ENCODE measurements around the gene FOXJ1. TPM values are rescaled to one million over a fixed set of nuclear protein-coding genes. Genes with fewer than 3 reads are reported as not detected.

Gene FOXJ1
- total and polyA plus RNA-seq, 2 of the 13 experiments (the other 11 are each of a cell fraction or from before 2014, with no cell fraction given), result 0.98 to 1.6 TPM

DNA sequence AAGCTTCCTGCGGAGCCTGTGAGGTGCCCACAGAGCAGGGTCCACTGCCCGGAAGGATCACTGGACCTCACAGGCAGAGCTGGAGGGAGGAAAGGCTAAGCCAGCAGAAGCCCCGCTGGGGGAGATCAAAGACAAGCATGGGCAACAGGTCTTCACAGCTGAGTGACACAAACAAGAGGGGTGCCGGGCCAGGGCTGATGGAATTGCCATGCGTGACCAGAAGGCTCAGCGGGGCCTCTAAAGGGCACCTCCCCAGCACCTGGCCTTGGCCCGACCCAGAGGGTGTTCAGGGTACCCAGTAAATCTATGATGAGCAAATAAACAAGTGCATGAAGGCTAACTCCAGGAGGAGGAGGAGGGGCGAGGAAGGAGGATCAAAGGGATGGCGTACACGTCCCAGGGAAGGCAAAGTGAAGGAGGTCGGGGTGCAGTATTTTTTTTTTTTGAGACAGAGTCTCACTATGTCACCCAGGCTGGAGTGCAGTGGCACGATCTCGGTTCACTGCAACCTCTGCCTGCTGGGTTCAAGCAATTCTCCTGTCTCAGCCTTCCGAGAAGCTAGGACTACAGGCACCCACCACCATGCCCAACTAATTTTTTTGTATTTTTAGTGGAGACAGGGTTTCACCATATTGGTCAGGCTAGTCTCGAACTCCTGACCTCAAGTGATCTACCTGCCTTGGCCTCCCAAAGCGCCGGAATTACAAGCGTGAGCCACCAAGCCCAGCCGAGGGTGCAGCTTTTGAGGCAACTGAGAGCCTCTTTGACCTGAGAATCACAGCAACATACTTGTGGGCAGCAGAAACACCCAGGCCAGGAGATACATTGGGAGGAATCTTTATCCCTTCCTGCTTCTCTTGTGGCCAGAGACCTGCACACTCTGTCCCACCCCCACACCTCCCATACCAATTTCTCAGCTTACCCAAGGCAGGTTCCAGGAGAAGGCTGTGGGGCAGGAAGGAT lies 21.4 kb downstream of the FOXJ1 start (continued):
- TF ChIP-seq, protein P1, sequence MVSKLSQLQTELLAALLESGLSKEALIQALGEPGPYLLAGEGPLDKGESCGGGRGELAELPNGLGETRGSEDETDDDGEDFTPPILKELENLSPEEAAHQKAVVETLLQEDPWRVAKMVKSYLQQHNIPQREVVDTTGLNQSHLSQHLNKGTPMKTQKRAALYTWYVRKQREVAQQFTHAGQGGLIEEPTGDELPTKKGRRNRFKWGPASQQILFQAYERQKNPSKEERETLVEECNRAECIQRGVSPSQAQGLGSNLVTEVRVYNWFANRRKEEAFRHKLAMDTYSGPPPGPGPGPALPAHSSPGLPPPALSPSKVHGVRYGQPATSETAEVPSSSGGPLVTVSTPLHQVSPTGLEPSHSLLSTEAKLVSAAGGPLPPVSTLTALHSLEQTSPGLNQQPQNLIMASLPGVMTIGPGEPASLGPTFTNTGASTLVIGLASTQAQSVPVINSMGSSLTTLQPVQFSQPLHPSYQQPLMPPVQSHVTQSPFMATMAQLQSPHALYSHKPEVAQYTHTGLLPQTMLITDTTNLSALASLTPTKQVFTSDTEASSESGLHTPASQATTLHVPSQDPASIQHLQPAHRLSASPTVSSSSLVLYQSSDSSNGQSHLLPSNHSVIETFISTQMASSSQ (IDR thresholded peaks at IDR 0.05; ENCODE audit: low read depth), result peak; percentile 35; the same call in 1 of the 2 replicates
- TF ChIP-seq, protein P1 (CRISPR knock-in tag; IDR thresholded peaks at IDR 0.05; ENCODE audit: borderline replicate concordance), result no peak; the same call in 1 of the 2 replicates
- TF ChIP-seq ZNF629 (CRISPR knock-in tag; conservative IDR thresholded peaks at IDR 0.05) (no peak), SP5 (CRISPR knock-in tag; IDR thresholded peaks at IDR 0.05; ENCODE audit: borderline replicate concordance, low read depth) (peak; percentile 88), ZNF777 (CRISPR knock-in tag; IDR thresholded peaks at IDR 0.05) (no peak), CCAR2 (optimal IDR thresholded peaks at IDR 0.05; ENCODE audit: low read depth, low read length) (no peak), KMT2A (CRISPR knock-in tag; IDR thresholded peaks at IDR 0.05) (no peak), ZNF382 (CRISPR knock-in tag; IDR thresholded peaks at IDR 0.05; ENCODE audit: borderline replicate concordance) (no peak), ZNF30 (CRISPR knock-in tag; IDR thresholded peaks at IDR 0.05) (no peak), JUNB (CRISPR knock-in tag; IDR thresholded peaks at IDR 0.05; ENCODE audit: borderline replicate concordance) (no peak), SETDB1 (CRISPR knock-in tag; IDR thresholded peaks at IDR 0.05; ENCODE audit: borderline replicate concordance) (no peak), FOXO1 (CRISPR knock-in tag; IDR thresholded peaks at IDR 0.05) (peak; percentile 93), ZNF143 (CRISPR knock-in tag; IDR thresholded peaks at IDR 0.05) (peak; percentile 12), ZNF709 (CRISPR knock-in tag; IDR thresholded peaks at IDR 0.05) (0 out of 2 replicates have a peak, but pooled peaks have one; percentile 58), HMG20A (CRISPR knock-in tag; IDR thresholded peaks at IDR 0.05; ENCODE audit: borderline replicate concordance) (peak; percentile 92), ZNF850 (CRISPR knock-in tag; conservative IDR thresholded peaks at IDR 0.05) (peak; percentile 84; the same call in 1 of the 2 replicates), PCBP1 (IDR thresholded peaks at IDR 0.05; ENCODE audit: borderline replicate concordance, low read depth, low read length) (no peak), GLI4 (CRISPR knock-in tag; IDR thresholded peaks at IDR 0.05; ENCODE audit: borderline replicate concordance) (no peak)
- TF ChIP-seq, protein P2, sequence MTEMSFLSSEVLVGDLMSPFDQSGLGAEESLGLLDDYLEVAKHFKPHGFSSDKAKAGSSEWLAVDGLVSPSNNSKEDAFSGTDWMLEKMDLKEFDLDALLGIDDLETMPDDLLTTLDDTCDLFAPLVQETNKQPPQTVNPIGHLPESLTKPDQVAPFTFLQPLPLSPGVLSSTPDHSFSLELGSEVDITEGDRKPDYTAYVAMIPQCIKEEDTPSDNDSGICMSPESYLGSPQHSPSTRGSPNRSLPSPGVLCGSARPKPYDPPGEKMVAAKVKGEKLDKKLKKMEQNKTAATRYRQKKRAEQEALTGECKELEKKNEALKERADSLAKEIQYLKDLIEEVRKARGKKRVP (CRISPR knock-in tag; IDR thresholded peaks at IDR 0.05), result no peak
- TF ChIP-seq, protein P3, sequence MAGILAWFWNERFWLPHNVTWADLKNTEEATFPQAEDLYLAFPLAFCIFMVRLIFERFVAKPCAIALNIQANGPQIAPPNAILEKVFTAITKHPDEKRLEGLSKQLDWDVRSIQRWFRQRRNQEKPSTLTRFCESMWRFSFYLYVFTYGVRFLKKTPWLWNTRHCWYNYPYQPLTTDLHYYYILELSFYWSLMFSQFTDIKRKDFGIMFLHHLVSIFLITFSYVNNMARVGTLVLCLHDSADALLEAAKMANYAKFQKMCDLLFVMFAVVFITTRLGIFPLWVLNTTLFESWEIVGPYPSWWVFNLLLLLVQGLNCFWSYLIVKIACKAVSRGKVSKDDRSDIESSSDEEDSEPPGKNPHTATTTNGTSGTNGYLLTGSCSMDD (CRISPR knock-in tag; IDR thresholded peaks at IDR 0.05), result no peak
- TF ChIP-seq, protein P4, sequence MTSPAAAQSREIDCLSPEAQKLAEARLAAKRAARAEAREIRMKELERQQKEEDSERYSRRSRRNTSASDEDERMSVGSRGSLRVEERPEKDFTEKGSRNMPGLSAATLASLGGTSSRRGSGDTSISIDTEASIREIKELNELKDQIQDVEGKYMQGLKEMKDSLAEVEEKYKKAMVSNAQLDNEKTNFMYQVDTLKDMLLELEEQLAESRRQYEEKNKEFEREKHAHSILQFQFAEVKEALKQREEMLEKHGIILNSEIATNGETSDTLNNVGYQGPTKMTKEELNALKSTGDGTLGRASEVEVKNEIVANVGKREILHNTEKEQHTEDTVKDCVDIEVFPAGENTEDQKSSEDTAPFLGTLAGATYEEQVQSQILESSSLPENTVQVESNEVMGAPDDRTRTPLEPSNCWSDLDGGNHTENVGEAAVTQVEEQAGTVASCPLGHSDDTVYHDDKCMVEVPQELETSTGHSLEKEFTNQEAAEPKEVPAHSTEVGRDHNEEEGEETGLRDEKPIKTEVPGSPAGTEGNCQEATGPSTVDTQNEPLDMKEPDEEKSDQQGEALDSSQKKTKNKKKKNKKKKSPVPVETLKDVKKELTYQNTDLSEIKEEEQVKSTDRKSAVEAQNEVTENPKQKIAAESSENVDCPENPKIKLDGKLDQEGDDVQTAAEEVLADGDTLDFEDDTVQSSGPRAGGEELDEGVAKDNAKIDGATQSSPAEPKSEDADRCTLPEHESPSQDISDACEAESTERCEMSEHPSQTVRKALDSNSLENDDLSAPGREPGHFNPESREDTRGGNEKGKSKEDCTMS (CRISPR knock-in tag; conservative IDR thresholded peaks at IDR 0.05), result no peak
